Activated CD4-positive, alpha-beta T cell treated with anti-CD3 and anti-CD28 coated beads, Interleukin-2, amount 50 U/mL, for 16 hours (primary cell): Measurements from ENCODE around the gene ZNF488.

Source experiments
- DNase-seq: peaks from one replicate; pipeline ENCODE4 v3.0.0-alpha.2; 2020

The ZNF488 gene

GRCh38 chr10:47381427-47382379, 2.4 kb downstream of the ZNF488 start:
- DNase-seq: no peak

DNA sequence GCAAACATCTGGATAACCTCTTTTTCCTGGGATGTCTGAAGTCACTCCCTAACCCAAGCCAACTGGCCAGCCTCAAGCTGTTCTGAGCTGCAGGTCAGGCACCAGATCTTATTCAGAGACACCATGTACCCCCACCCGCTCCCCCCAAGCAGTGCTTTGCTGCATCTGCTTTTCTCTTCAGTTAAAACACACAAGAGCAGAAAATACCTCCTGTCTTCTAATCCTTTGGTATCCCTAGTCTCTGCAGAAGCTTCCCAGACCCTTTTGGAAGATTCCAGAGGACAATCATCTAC, 3.0 kb downstream of the ZNF488 start:
- DNase-seq: no peak

- no peak for DNase-seq
Measured at GRCh38 chr10:47380341-47381102, 3.6 kb downstream of the ZNF488 start.

DNA sequence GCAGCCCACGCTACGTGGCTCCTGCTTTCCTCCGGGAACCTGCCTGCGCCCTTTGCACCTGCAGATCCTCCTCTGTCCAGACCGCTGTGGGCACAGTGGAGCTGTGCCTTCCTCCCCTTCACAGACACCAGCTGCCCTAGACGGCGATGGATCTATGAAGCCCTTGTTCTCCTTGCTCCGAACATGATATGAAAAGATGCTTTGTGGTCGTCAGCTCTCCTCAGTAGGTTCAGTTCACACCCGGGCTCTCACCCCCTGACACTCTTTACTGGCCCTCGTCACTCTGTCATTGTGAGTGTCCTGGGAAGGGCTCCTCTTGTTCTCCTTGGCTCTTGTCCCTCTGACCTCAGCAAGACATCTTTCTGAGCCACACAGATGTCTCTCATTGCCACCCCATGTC, 4.2 kb downstream of the ZNF488 start:
- no peak for DNase-seq

DNA sequence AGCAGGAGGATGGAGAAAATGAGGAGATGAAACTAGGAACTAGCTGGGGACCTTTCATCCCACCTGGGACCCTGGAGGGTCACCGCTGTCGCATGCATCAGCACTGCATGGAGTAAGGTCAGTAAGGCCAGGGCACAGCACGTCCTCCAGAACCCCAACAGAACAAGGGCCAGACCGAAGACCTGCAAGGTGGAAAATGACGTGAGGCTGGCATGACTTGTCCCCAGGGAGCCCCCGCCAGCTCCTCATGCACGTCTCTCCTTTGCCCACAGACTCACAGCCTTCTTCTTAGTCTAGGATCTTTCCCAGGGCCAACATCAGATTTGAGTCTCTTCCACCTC, 4.7 kb downstream of the ZNF488 start:
- no peak for DNase-seq

- no peak for DNase-seq
Measured at GRCh38 chr10:47378606-47379444, 5.3 kb downstream of the ZNF488 start.

DNA sequence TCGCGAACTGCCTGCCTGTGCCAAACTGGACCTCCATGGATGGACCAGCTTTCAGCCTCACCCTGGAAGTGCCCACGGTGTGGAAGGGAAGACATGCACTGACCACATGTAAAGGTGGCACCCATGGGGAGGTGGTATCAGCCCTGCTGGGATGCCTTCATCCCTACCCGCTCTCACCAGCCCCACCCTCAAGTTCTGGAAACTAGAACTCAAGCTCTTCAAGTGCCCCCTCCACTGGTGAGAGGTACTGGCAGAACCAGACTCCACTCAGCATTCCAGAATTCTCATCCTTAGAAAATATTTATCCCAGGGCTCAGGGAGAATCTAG, 5.9 kb downstream of the ZNF488 start:
- DNase-seq: no peak

DNA sequence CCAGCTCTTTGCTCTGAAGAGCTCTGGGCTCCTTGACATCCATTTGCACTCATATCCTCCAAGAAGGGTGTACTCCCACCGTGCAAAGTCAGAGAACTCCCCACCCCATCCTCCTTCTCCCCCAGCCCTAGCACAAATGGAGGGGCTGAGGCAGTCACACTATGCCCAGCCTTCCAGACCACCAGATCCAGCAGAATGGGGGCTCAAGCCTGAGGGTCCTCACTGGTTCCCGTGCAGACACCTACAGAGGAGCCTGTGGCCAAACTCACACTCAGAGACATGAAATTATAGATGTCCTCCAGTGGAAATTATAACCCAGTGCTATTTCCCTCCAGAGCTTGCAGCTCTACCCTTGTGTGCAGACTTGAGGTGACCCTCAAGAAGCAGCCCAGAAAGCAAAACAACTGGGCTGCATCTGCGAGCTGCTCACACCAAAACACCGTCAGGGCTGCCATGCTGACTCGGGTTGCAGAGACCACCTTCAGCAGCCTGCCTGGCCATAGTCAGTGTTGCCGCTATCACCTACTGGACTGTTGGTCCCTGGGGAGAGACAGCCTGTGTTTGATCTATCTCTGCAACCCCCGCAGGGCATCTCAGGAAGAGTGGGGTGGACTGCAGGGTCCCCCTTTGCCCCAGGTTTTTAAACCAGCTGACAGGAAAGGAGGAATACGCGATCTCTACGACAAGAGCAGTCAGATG, 7.4 kb downstream of the ZNF488 start:
- DNase-seq: no peak

DNA sequence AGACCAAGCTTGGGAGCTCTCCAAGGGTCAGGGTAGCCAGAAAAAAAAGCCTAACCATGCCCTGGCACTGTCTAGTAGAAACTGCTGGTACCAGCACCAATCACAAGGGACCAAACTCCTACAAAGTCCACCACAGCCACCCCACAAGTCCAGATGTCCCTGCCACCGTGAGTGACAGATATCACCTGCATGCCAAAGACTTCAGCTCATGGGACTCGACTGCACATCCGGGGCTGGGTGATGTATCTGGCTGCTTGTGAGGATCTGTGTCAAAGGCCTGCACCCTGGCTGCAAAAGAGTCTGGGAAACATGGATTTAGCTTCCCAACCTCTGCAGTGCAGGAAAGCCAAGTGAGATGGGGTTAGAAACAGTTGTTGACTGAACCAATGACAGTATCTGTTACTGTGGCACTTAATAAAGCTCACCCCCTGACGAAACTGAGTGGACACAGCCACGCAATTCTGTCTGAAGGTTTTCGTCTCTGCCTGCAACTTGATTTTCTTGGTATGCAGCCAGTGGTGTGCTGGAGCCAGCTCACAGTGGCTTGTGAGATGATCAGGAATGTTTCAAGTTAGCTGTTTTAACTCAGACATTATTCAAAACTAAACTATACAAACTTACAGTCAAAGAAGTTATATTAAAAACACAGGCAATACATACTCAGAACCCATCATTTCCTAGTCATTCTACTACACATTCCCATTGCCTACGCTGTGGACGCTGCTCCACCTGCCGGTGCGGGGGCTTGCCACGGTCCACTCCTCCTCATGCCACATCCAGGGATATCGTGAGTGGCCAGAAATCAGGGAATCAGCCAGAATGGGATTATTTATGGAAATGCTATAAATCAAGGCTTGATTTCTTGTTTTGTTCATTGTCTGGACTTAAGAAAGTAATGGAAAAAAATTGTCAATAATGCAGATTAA, 9.2 kb downstream of the ZNF488 start:
- no peak for DNase-seq

DNA sequence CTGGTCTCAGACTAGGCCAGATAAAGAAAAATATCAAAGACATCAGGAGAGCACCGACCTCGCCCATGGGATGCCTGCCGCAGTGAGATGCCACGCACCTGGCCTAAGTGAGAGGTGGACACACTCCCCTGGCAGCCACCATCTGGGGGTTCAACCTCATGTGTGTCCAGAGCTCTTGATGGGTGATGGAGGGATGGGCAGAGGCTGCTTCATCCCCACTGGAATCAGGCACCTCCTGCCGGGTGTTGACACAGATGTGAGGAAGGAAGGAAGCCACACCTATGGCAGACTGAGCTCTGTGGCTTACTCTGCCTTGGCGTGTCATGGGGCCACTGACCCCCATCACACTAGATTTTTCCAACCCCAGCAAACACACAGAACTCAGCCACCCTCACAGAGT, 11.4 kb downstream of the ZNF488 start:
- DNase-seq: no peak

GRCh38 chr10:47371629-47372485, 12.2 kb downstream of the ZNF488 start:
- no peak for DNase-seq

GRCh38 chr10:47370878-47371277, 13.2 kb downstream of the ZNF488 start:
- no peak for DNase-seq

DNA sequence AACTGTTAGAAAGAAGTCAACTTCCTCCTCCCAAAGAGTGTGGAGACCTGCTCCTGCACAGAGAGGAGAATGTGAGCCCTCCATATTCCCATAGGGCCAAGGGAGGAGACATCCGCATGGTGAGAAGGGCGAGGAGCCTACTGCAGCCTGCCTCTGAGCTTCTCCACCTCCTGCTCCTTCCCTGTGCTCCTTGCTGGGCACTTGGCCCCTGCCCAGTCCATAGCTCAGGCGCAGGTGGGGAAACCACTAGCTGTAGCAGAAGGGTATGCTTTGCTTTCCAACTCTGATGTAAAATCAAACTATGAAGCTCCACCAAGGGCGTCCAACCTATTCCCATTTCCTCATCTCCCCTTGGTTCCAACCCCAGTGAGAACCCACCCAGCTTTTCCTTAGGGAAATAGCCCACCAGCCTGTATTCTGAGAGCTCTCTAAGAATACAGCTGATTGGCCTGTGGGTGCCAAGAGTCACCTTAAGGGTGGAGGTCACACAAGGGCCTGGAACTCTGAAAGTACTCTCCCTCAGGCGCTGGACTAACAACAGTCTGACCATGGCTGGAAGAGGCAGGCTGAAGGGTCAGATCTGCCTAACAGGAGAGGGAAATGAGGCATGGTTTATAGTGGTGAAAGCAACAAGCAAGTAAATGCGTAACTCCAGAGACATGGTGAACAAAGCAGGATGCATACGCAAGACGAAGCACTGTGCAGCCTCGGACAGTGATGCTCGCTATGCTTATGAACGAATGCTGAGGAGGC, 13.9 kb downstream of the ZNF488 start:
- DNase-seq: no peak

DNA sequence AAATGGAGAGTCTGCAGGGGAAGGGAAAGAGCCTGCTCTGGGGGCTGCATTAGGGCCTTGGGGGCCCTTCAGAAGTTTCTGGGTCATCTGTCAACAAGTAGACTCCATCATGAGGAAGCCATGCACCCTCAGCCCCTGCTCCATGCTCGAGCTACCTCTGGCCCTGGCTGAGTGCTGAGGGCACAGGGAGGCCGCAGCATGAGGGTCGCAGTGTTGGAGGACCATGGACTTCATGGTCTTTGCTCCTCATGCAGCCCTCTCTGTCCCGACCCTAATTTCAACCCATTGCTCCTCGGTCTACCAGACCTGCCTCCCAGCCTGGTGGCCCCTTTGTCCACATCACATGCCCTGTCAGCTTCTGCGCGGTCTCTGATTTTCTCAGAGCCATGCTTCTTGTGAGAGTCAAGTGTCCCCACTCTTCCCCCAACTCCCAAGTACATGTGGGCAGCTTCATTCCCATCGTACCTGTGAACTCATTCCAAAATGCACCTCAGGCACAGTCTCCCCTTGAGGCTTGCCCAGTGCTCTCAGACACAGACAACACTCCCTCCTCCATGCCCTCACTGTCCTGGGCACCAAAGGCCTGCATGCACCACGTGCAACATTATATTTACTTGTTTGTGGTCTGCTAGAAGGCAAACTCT, 14.7 kb downstream of the ZNF488 start:
- no peak for DNase-seq

DNA sequence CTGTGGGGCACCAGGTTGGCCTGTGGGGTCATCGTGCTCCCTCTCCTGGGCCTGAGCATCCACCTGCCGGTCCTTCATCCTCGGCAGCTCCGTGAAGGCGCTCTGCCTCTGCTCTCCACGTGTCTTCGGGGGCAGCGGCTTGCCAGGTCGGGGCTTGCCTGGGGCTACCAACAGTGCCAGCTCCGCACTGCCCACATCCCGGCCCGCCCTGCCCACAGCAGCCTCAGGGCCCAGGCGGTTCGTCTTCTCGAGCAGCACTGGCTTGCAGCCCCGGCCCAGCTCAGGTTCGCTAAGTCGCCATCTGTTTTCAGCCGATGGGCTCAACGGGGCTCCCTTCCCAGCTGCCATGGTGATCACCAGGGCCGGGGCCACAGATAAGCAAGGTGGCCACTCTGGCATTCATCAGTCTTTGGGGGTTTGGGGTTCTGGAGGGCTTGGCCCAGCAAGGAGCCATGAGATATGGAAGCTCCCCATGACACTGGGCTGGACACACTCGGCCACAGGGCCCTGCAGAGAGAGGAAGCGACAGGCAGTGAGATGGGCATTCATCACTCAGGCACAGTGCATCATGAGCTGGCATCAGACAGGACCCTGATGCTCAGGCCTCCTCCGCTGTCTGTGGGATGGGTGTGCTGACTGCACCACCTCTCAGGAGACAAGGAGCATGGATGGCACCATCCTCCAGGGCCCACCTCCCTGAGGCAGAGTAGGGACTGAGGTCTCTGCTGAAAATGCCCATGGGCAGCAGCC, 15.5 kb downstream of the ZNF488 start:
- no peak for DNase-seq

DNA sequence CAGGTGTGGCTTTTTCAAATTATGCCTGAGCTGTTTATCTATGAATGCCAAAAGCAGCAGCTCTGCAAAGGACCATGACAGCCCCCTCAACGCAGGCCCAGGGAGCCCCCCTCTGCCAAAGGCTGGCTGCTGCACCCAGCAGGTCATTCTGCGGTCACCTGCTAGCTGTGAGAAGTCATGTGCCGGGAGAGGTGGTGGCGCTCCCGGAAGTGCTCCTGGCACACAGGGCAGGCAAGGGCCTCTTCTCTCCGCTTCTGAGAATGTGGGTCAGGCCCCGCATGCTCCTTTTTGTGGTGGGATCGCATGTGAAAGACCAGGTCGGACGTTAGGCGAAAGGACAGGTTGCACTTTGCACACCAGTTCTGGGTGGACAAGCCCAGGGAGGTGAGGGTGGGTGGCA, 16.4 kb downstream of the ZNF488 start:
- DNase-seq: no peak

GRCh38 chr10:47366731-47367460, 17.2 kb downstream of the ZNF488 start:
- no peak for DNase-seq

DNA sequence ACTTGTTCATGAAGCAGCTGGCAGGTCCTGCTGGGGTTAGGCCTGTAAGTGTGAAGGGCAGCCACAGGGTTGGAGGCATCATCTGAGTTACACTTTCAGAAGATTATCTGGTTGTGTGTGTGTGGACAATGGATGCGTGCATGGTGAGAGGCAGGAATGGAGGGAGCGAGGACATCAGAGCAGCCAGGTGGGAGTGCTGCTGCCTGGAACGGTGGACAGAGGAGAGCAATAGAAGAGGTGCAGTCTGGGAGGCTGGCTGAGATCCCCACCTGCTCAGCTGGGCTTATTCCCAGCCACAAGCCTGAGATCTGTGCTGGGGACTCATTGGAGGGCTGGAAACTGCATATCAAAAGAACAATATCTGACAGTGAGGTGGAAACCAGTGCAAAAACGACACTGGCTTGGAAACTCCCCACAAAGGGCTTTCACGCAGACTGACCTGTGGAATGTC, 17.9 kb downstream of the ZNF488 start:
- no peak for DNase-seq
